MM.1S (cell line): ENCODE results near the gene CAB39.

ENCODE experiments used
- CTCF ChIP-seq: fragments of 300-600 bp; sonication (generic); IDR thresholded peaks from 2 replicates; pipeline ENCODE4 v1.5.1; 2016; ENCODE audit warnings: antibody characterized with exemption, low read length, mixed read lengths
- EZH2 ChIP-seq: fragments of 300-600 bp; sonication (generic); optimal IDR thresholded peaks from 2 replicates; pipeline ENCODE3; 2017; ENCODE audit warnings: low read depth, mild to moderate bottlenecking, antibody characterized with exemption, low read length, mixed read lengths

- TF ChIP-seq CTCF: no peak
- no peak for TF ChIP-seq EZH2
Measured at GRCh38 chr2:230693411-230693810, 19.2 kb upstream of the CAB39 start.
